GM23338 (cell line): ENCODE results near the gene SRGAP2. TPM values are rescaled to one million over a fixed set of nuclear protein-coding genes. Genes with fewer than 3 reads are reported as not detected.
"Not testable (repeated sequence)": the region's sequence is repeated elsewhere in the genome, so short reads cannot be mapped to it uniquely, and the experiment has no call there.

Experiments
- ATAC-seq: fragments of 200-7000 bp; cut with Tn5 transposase; 3 replicates; pipeline ENCODE4 v1.9.1; 2020
- DNase-seq: peaks from one replicate; pipeline ENCODE4 v3.0.0-alpha.2; 2015; ENCODE audit warnings: low spot score
- H2AFZ ChIP-seq: fragments of 200-600 bp; sonication (generic); 2 replicates; pipeline ENCODE4 v1.8.0; 2016; ENCODE audit warnings: antibody characterized with exemption, mild to moderate bottlenecking, moderate library complexity
- H3F3A ChIP-seq: fragments of 200-600 bp; sonication (generic); replicated peaks from 2 replicates; pipeline ENCODE4 v1.8.0; 2017; ENCODE audit warnings: antibody characterized with exemption, mixed run types, low read depth
- H3K27ac ChIP-seq: fragments of 200-600 bp; sonication (generic); 2 replicates; pipeline ENCODE4 v1.6.1; 2016; ENCODE audit warnings: low read depth
- H3K27me3 ChIP-seq: fragments of 200-600 bp; sonication (generic); 2 replicates; pipeline ENCODE4 v1.8.0; 2016; ENCODE audit warnings: mild to moderate bottlenecking, mixed run types, moderate library complexity; ENCODE audit not compliant: insufficient read depth
- H3K36me3 ChIP-seq: fragments of 200-600 bp; sonication (generic); 2 replicates; pipeline ENCODE4 v1.8.0; 2016; ENCODE audit warnings: mild to moderate bottlenecking; ENCODE audit not compliant: insufficient read depth
- H3K4me1 ChIP-seq: fragments of 200-600 bp; sonication (generic); 2 replicates; pipeline ENCODE4 v1.8.0; 2016; ENCODE audit warnings: mild to moderate bottlenecking, moderate library complexity; ENCODE audit not compliant: insufficient read depth
- H3K4me2 ChIP-seq: fragments of 200-600 bp; sonication (generic); 2 replicates; pipeline ENCODE4 v1.7.1; 2017; ENCODE audit warnings: mixed run types
- H3K4me3 ChIP-seq: fragments of 200-600 bp; sonication (generic); 2 replicates; pipeline ENCODE4 v1.6.1; 2016; ENCODE audit warnings: mixed run types
- H3K79me2 ChIP-seq: fragments of 200-600 bp; sonication (generic); replicated peaks from 2 replicates; pipeline ENCODE4 v1.8.0; 2017; ENCODE audit warnings: mild to moderate bottlenecking; ENCODE audit not compliant: insufficient read depth
- H3K9me2 ChIP-seq: fragments of 200-600 bp; sonication (generic); 2 replicates; pipeline ENCODE4 v1.8.0; 2017; ENCODE audit not compliant: insufficient read depth
- H4K20me1 ChIP-seq: fragments of 200-600 bp; sonication (generic); replicated peaks from 2 replicates; pipeline ENCODE4 v1.8.0; 2017; ENCODE audit warnings: mild to moderate bottlenecking; ENCODE audit not compliant: insufficient read depth
- H3K27ac Mint-ChIP-seq: 2 replicates; pipeline ENCODE4 v1.8.0; 2020; ENCODE audit warnings: inconsistent platforms, mild to moderate bottlenecking, moderate library complexity, mixed read lengths
- H3K27me3 Mint-ChIP-seq: 3 replicates; pipeline ENCODE4 v1.8.0; 2022; ENCODE audit warnings: low read depth, mild to moderate bottlenecking, moderate library complexity, mixed read lengths, inconsistent platforms; ENCODE audit not compliant: insufficient read depth, poor library complexity
- H3K36me3 Mint-ChIP-seq: 3 replicates; pipeline ENCODE4 v1.8.0; 2021; ENCODE audit warnings: low read depth, mild to moderate bottlenecking, inconsistent platforms, moderate library complexity, mixed read lengths
- H3K4me1 Mint-ChIP-seq: 3 replicates; pipeline ENCODE4 v1.8.0; 2020; ENCODE audit warnings: mild to moderate bottlenecking, inconsistent platforms, mixed read lengths
- H3K4me3 Mint-ChIP-seq: 3 replicates; pipeline ENCODE4 v1.8.0; 2021; ENCODE audit warnings: moderate library complexity, mild to moderate bottlenecking, inconsistent platforms, mixed read lengths
- H3K9me3 Mint-ChIP-seq: 3 replicates; pipeline ENCODE4 v1.8.0; 2020; ENCODE audit warnings: moderate library complexity, mild to moderate bottlenecking, inconsistent platforms, mixed read lengths
- CREB1 ChIP-seq: fragments of 250-450 bp; sonication (Bioruptor Pico); IDR thresholded peaks from 2 replicates; pipeline ENCODE4 v1.5.0; 2020; ENCODE audit warnings: low read depth, mild to moderate bottlenecking, moderate library complexity
- polyA plus RNA-seq: library from polyadenylated mRNA; unstranded; fragments of >200 nt; fragmentation: Nextera tagmentation; extraction: Ambion mirVana; gene quantifications from 2 replicates; pipeline ENCODE4 v1.2.1, GENCODE V29; 2016
- total RNA-seq: library from RNA; depleted of rRNA; stranded (reverse); fragments of >200 nt; shearing (Covaris generic); gene quantifications from 2 replicates; pipeline ENCODE4 v1.2.3, GENCODE V29; 2014

SRGAP2 gene
- total and polyA plus RNA-seq, 2 experiments from 2014 or later = 41.4 to 77.8 TPM

DNA sequence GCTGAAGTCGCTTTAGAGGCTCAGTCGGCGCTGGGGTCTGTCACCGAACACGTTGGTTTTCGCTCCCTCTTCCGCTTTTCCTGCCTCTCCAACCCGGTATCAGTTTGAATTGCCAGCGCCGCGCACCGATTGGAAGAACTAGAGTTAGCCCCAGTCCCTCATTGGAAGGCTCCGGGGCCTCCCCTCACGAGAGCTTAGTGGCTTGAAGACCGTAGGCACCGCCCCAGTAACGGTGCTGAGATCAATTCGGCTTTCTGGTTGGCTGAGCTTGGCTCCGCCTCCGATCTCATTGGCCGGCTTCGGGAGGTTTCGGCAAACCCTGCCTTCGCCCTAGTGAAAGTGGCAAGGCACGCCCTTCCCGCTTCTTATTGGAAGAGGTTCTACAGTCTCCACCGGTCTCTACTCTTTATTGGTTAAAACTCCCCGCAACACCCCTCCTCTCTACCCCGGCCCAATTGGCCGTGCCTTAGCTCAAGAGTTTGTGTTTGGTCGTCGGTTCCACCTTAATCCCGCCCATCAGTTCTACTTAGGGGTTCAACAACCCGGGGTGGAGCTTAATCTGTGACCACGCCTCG, 465 bp upstream of the SRGAP2 start, which contains the start of gene FAM72A:
Gene FAM72A, minus strand, starts transcription at position 51 of the 575 bp plus-strand sequence. CDS start 814 bp downstream, outside the sequence.
- not testable (repeated sequence) for H3K4me1 ChIP-seq, H3K9me2 ChIP-seq, H2AFZ ChIP-seq, H3K36me3 ChIP-seq, H3K9me3 Mint-ChIP-seq, H3K27me3 ChIP-seq, H3K36me3 Mint-ChIP-seq, H3F3A ChIP-seq, H3K27ac Mint-ChIP-seq, H3K79me2 ChIP-seq, H3K27me3 Mint-ChIP-seq, H3K4me1 Mint-ChIP-seq, H3K27ac ChIP-seq, H4K20me1 ChIP-seq
- peak; percentile 69 for TF ChIP-seq CREB1 (CRISPR knock-in tag)
- peak within 1 kb of the TSS; percentile 75 for H3K4me3 Mint-ChIP-seq
- H3K4me2 ChIP-seq = peak within 1 kb of the TSS; percentile 67; the same call in 1 of the 2 replicates
- peak; percentile 98 for DNase-seq
- ATAC-seq = peak; percentile 79
- H3K4me3 ChIP-seq = peak within 1 kb of the TSS; percentile 66

DNA sequence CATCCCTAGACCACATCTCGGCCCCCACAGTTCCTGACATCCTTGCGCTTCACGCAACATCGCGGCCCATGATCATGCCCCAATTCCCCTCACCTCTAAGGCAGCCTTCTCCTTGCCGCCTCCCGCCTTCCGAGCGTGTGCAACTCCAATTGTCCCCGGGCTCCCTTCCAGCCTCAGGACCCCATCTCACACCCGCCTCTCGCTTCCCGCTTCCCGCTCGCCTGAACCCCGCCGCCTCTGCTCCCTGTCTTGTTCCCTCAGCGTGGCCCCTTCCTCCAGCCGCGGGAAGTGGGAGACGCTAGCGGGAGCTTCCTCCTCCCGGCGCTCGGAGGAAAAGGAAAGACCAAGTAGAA, 794 bp downstream of the SRGAP2 start:
- not testable (repeated sequence) for H3K9me3 Mint-ChIP-seq

DNA sequence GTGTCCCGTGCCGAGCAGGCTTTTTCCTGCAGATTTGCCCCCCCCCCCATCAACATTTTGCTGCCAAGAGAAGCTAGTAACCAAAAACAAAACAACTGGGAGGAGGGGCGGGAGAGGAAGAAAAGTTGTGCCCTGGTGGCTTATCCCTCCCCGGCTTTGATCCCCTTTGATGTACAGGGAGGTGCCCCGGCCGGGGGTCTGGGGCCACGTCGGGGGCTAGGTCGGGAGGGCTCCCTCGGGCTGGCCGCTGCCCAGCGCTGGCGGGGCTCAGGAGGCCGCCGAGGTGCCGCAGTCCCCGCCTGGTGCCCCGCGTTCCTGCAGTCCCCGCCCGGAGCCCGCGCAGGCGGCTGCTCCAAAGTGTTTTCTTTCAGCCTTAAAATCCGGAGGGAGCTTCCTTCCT, 1.5 kb downstream of the SRGAP2 start:
- not testable (repeated sequence) for H3K4me1 ChIP-seq, H3K27me3 ChIP-seq, DNase-seq, H3K9me2 ChIP-seq, H3K36me3 Mint-ChIP-seq, H3K4me1 Mint-ChIP-seq, H3K27ac ChIP-seq, H3K9me3 Mint-ChIP-seq, H3K36me3 ChIP-seq, H3K27me3 Mint-ChIP-seq, H4K20me1 ChIP-seq, H3F3A ChIP-seq, H3K79me2 ChIP-seq, H3K27ac Mint-ChIP-seq, H2AFZ ChIP-seq
- H3K4me3 ChIP-seq = peak overlapping the region; percentile 63
- peak overlapping the region; percentile 79 for H3K4me2 ChIP-seq
- peak overlapping the region; percentile 78 for H3K4me3 Mint-ChIP-seq
- ATAC-seq = peak; percentile 0; the same call in 1 of the 3 replicates

More for the DNA sequence above, 794 bp downstream of the SRGAP2 start:
- H2AFZ ChIP-seq, H3K36me3 Mint-ChIP-seq, H3K79me2 ChIP-seq, H3K27me3 ChIP-seq, H3K9me2 ChIP-seq, DNase-seq, H3F3A ChIP-seq, H4K20me1 ChIP-seq, H3K4me1 Mint-ChIP-seq, H3K27me3 Mint-ChIP-seq, H3K27ac ChIP-seq, H3K27ac Mint-ChIP-seq, H3K4me1 ChIP-seq, H3K36me3 ChIP-seq, H3K4me2 ChIP-seq: not testable (repeated sequence)
- H3K4me3 ChIP-seq = peak overlapping the region; percentile 45; the same call in 1 of the 2 replicates
- peak overlapping the region; percentile 64; the same call in 2 of the 3 replicates for H3K4me3 Mint-ChIP-seq
- peak; percentile 0; the same call in 1 of the 3 replicates for ATAC-seq

DNA sequence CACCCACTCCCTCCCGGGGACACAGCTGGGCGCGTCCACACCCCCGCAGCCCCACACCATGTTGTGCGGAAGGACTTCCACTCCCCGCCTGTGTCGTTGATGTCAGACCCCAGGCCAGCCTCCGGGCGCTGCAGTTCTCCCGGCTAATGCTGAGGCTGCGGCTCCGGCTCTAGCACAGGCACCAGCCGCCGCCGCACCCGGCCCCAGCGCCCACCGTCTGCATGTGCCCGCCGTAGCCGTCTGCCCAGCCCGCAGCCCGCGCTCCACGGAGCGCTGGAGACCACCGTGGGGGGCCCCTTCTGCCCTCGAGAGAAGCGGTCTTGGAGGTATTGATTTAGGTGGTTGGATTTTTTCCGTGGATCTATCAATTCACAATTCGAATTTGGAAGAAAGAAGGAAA, 2.2 kb downstream of the SRGAP2 start:
- H3K27me3 ChIP-seq, H3K79me2 ChIP-seq, H3K9me2 ChIP-seq, H3K9me3 Mint-ChIP-seq, DNase-seq, H3K4me3 Mint-ChIP-seq, H3K27me3 Mint-ChIP-seq, H3K27ac Mint-ChIP-seq, H3K4me1 ChIP-seq, H4K20me1 ChIP-seq, H3F3A ChIP-seq, H2AFZ ChIP-seq, H3K27ac ChIP-seq, H3K36me3 ChIP-seq, H3K36me3 Mint-ChIP-seq, H3K4me1 Mint-ChIP-seq: not testable (repeated sequence)
- Histone ChIP-seq H3K4me3 (peak overlapping the region; percentile 43; the same call in 1 of the 2 replicates), H3K4me2 (peak overlapping the region; percentile 70)
- peak; percentile 2 for ATAC-seq

DNA sequence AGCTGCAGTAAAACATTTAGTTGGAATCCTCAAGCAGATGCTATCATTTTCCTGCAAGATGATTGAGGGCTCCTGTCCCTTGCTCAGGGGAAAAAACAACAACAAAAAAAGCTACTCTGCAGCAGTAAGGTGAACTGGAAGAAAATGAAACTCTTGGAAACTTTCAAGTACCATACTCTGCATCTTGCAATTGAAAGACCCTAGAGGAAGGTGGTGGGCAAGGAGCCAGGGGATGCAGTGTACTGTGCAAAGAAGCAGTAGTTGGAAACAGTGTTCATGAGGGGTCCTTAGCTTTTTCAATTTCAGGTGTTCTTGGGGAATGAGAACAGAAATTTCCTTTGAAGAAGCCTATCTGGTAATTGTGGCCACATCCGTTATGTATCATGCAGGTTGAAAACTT, 7.5 kb downstream of the SRGAP2 start:
- H3K36me3 ChIP-seq, H3K27ac ChIP-seq, H3K4me2 ChIP-seq, H3K4me3 ChIP-seq, H3K9me2 ChIP-seq, H3K27me3 Mint-ChIP-seq, H3K27ac Mint-ChIP-seq, H3K4me1 ChIP-seq, H3K9me3 Mint-ChIP-seq, H3F3A ChIP-seq, H2AFZ ChIP-seq, H3K27me3 ChIP-seq, DNase-seq, H3K79me2 ChIP-seq, H3K4me3 Mint-ChIP-seq, H4K20me1 ChIP-seq, H3K36me3 Mint-ChIP-seq, ATAC-seq, H3K4me1 Mint-ChIP-seq: not testable (repeated sequence)

DNA sequence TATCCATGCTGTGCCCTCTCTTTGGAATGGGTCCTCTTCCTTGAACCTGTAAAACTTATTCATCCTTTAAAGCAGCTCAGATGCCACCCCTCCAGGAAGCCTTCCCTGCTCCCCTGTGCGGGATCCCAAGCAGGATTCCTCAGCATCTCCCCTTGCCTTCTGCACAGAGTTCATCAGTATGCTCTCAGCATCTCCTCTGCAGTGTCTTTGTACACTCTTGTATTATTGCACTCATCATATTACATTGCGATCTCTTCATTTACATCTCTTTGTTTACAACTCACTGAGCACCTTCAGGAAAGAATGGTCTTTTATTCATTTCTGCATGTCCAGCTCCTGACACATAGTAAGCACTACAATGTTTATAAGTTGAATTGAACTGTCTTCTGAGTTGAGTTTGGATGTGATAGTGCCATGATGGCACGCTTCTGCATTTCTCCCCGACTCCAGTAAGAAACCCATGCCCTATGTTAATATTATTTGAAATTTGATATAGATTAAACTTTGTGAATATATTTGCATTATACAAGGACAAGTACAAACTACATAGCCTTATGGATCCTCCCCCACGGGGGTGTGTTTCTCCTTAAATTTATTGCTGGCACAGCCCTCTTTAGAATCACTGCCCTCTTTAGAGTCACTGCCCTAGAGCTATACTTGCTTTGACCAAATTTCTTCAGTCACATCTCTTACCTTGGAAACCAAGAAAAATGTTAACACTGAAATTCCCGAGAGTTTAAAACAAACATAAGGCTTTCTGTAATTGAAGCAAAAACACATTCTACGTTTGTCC, 12.5 kb downstream of the SRGAP2 start:
- H3K27me3 ChIP-seq, H3K36me3 Mint-ChIP-seq, H3K9me2 ChIP-seq, H3K27ac ChIP-seq, H3K36me3 ChIP-seq, H3K4me1 Mint-ChIP-seq, ATAC-seq, H3K4me1 ChIP-seq, H3K4me2 ChIP-seq, H3F3A ChIP-seq, H3K27me3 Mint-ChIP-seq, DNase-seq, H3K27ac Mint-ChIP-seq, H3K4me3 Mint-ChIP-seq, H2AFZ ChIP-seq, H4K20me1 ChIP-seq, H3K9me3 Mint-ChIP-seq, H3K4me3 ChIP-seq, H3K79me2 ChIP-seq: not testable (repeated sequence)
